LoVo (cell line): ENCODE measurements around the gene RUBCN.
"Not testable (repeated sequence)": the region's sequence is repeated elsewhere in the genome, so short reads cannot be mapped to it uniquely, and the experiment has no call there.

Experiments
- DNase-seq: peaks from one replicate; pipeline ENCODE4 v3.0.0-alpha.2; 2016; ENCODE audit warnings: low spot score

Gene RUBCN

GRCh38 chr3:197685546-197685945 lies 51.2 kb downstream of the RUBCN start:
- no peak for DNase-seq

GRCh38 chr3:197683191-197683590 lies 53.5 kb downstream of the RUBCN start:
- DNase-seq: no peak

GRCh38 chr3:197682713-197683112 lies 54.0 kb downstream of the RUBCN start:
- DNase-seq: no peak

- no peak for DNase-seq
Observed at GRCh38 chr3:197680955-197681521, 55.7 kb downstream of the RUBCN start.

GRCh38 chr3:197675951-197676350 lies 60.8 kb downstream of the RUBCN start:
- DNase-seq: no peak

- no peak for DNase-seq
Observed at GRCh38 chr3:197675563-197675860, 61.2 kb downstream of the RUBCN start.

- DNase-seq: no peak
Observed at GRCh38 chr3:197674741-197675562, 61.8 kb downstream of the RUBCN start.

- no peak for DNase-seq
Observed at GRCh38 chr3:197673170-197673569, 63.5 kb downstream of the RUBCN start.

GRCh38 chr3:197670361-197670760 lies 66.3 kb downstream of the RUBCN start:
- no peak for DNase-seq

GRCh38 chr3:197667968-197668367 lies 68.7 kb downstream of the RUBCN start:
- DNase-seq: no peak

- not testable (repeated sequence) for DNase-seq
Observed at GRCh38 chr3:197667293-197667692, 69.4 kb downstream of the RUBCN start.

GRCh38 chr3:197666221-197666842 lies 70.4 kb downstream of the RUBCN start:
- not testable (repeated sequence) for DNase-seq

GRCh38 chr3:197665549-197665948 lies 71.2 kb downstream of the RUBCN start:
- not testable (repeated sequence) for DNase-seq

GRCh38 chr3:197665142-197665491 lies 71.6 kb downstream of the RUBCN start:
- DNase-seq: not testable (repeated sequence)

GRCh38 chr3:197664414-197665141 lies 72.1 kb downstream of the RUBCN start:
- DNase-seq: not testable (repeated sequence)

GRCh38 chr3:197663367-197664140 lies 73.2 kb downstream of the RUBCN start:
- not testable (repeated sequence) for DNase-seq

- DNase-seq: not testable (repeated sequence)
Observed at GRCh38 chr3:197662352-197662751, 74.4 kb downstream of the RUBCN start.

GRCh38 chr3:197661874-197662273 lies 74.8 kb downstream of the RUBCN start:
- not testable (repeated sequence) for DNase-seq

GRCh38 chr3:197661234-197661834 lies 75.4 kb downstream of the RUBCN start:
- not testable (repeated sequence) for DNase-seq

- DNase-seq: not testable (repeated sequence)
Observed at GRCh38 chr3:197659701-197660100, 77.0 kb downstream of the RUBCN start.

- DNase-seq: not testable (repeated sequence)
Observed at GRCh38 chr3:197659144-197659543, 77.6 kb downstream of the RUBCN start.
